C4-2B (cell line): ENCODE results near the gene SFXN1.

ENCODE experiments used
- ZFX ChIP-seq: fragments of 450-650 bp; IDR thresholded peaks from 2 replicates; pipeline ENCODE4 v1.6.1; 2017
- TF ChIP-seq, protein P1 (sequence below): fragments of 450-650 bp; conservative IDR thresholded peaks from 2 replicates; pipeline ENCODE4 v1.5.1; 2017; ENCODE audit warnings: mild to moderate bottlenecking

DNA sequence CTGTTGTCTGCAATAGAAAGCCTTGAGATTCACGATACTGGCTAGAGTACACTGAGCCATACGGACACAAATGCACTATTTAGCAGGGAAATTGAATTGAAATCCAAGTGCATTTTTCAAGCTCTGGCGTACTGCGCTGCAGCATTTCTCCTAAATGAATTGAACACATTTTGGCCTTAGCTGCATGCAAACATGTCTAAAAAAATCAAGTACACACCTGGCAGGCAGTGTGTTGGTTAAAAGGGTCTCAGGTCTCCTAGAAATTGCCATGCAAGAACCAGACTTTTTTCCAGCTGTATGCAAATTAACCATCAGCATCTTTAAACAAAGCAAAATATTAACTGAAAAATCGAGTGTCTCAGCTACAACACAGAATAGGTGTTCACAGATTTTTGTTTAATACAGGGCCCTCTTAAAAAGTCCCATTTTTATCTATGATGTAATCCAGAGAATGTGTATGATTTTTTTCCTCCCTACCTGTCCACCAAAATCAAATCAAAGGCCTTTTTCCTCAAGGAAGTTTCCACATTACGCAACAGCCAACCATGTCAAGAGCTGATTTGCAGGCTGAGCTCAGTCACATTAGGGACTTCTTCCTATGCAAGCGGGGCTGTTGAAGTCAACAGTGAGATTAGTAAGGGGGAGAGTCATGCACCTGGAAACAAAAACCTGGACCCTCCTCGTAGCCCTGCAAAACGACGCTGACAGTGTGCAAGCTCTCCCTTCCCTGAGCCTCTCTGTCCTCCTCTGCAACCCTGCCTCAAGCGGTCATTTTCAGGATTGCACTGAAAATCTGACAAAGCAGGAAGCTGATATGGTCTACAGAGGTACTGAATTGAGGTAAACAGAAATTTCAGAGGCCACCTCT lies 14.1 kb upstream of the SFXN1 start:
- TF ChIP-seq, protein P1, sequence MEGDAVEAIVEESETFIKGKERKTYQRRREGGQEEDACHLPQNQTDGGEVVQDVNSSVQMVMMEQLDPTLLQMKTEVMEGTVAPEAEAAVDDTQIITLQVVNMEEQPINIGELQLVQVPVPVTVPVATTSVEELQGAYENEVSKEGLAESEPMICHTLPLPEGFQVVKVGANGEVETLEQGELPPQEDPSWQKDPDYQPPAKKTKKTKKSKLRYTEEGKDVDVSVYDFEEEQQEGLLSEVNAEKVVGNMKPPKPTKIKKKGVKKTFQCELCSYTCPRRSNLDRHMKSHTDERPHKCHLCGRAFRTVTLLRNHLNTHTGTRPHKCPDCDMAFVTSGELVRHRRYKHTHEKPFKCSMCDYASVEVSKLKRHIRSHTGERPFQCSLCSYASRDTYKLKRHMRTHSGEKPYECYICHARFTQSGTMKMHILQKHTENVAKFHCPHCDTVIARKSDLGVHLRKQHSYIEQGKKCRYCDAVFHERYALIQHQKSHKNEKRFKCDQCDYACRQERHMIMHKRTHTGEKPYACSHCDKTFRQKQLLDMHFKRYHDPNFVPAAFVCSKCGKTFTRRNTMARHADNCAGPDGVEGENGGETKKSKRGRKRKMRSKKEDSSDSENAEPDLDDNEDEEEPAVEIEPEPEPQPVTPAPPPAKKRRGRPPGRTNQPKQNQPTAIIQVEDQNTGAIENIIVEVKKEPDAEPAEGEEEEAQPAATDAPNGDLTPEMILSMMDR = peak; percentile 85
- no peak for TF ChIP-seq ZFX
